DND-41 (cell line): ENCODE results near the gene OR2L3.

Source experiments
- ATAC-seq: fragments of 200-7000 bp; cut with Tn5 transposase; 3 replicates; pipeline ENCODE4 v1.9.1; 2021; ENCODE audit warnings: low read depth; ENCODE audit not compliant: insufficient read depth
- DNase-seq: peaks from one replicate; pipeline ENCODE4 v3.0.0-alpha.2; 2020
- H2AFZ ChIP-seq: 2 replicates; pipeline ENCODE4 v1.6.0; 2012; ENCODE audit warnings: low read depth, low read length
- H3K27ac ChIP-seq: 2 replicates; pipeline ENCODE4 v1.5.1; 2012; ENCODE audit warnings: low read length, inconsistent platforms
- H3K27me3 ChIP-seq: fragments of 200-600 bp; sonication (generic); 2 replicates; pipeline ENCODE4 v1.6.0; 2012; ENCODE audit warnings: low read length, mild to moderate bottlenecking, inconsistent platforms; ENCODE audit not compliant: insufficient read depth, poor library complexity
- H3K36me3 ChIP-seq: 2 replicates; pipeline ENCODE4 v1.5.1; 2012; ENCODE audit warnings: low read length, inconsistent platforms; ENCODE audit not compliant: insufficient read depth
- H3K4me1 ChIP-seq: 2 replicates; pipeline ENCODE4 v1.5.1; 2012; ENCODE audit warnings: mild to moderate bottlenecking, low read length; ENCODE audit not compliant: insufficient read depth
- H3K4me2 ChIP-seq: 2 replicates; pipeline ENCODE4 v1.6.0; 2012; ENCODE audit warnings: mild to moderate bottlenecking, moderate library complexity, low read length, inconsistent platforms; ENCODE audit not compliant: insufficient read depth
- H3K4me3 ChIP-seq, 2 experiments: fragments of 200-600 bp in 1 of 2; shearing (Covaris generic) in 1 of 2; 2 replicates each; pipeline ENCODE4 v1.5.1; 2012 to 2016; ENCODE audit warnings: inconsistent platforms in 2 of 2, low read length in 2 of 2, mild to moderate bottlenecking in 2 of 2, low read depth in 1 of 2, moderate library complexity in 1 of 2
- H3K79me2 ChIP-seq: 2 replicates; pipeline ENCODE4 v1.6.0; 2012; ENCODE audit warnings: low read length, inconsistent platforms; ENCODE audit not compliant: insufficient read depth
- H3K9ac ChIP-seq: 2 replicates; pipeline ENCODE4 v1.6.0; 2012; ENCODE audit warnings: low read depth, mild to moderate bottlenecking, inconsistent platforms, low read length, moderate library complexity
- H3K9me3 ChIP-seq: 2 replicates; pipeline ENCODE4 v1.5.1; 2012; ENCODE audit warnings: low read length, moderate library complexity, mild to moderate bottlenecking, inconsistent platforms; ENCODE audit not compliant: insufficient read depth, severe bottlenecking
- H4K20me1 ChIP-seq: 2 replicates; pipeline ENCODE4 v1.6.0; 2012; ENCODE audit warnings: low read length; ENCODE audit not compliant: insufficient read depth
- EZH2 ChIP-seq: IDR thresholded peaks from 3 replicates; pipeline ENCODE4 v1.6.1; 2012; ENCODE audit warnings: borderline replicate concordance, low read depth, mild to moderate bottlenecking, moderate library complexity, low read length, inconsistent platforms; ENCODE audit not compliant: severe bottlenecking
- TF ChIP-seq, protein P1 (sequence below): IDR thresholded peaks from 2 replicates; pipeline ENCODE4 v1.5.1; 2012; ENCODE audit warnings: borderline replicate concordance, low read length, moderate library complexity, mild to moderate bottlenecking; ENCODE audit not compliant: poor library complexity, severe bottlenecking; ENCODE audit errors: extremely low read depth

OR2L3 gene

DNA sequence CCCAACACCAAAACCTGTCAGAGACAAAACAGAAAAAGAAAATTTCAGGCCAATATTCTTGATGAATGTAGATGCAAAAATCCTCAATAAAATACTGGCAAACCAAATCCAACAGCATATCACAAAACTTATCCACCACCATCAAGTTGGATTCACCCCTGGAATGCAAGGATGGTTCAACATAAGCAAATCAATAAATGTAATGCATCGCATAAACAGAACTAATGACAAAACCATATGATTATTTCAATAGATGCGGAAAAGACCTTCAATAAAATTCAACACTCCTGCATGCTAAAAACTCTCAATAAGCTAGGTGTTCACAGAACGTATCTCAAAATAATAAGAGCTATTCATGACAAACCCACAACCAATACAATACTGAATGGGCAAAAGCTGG is 37.0 kb upstream of the OR2L3 start:
- no peaks in the 10 kb centered on the region for H3K79me2 ChIP-seq
- H4K20me1 ChIP-seq: no peaks in the 10 kb centered on the region
- no peaks in the 10 kb centered on the region for H3K36me3 ChIP-seq
- no peaks in the 10 kb centered on the region for H3K27me3 ChIP-seq
- DNase-seq (no peak), ATAC-seq (no peak)
- H2AFZ ChIP-seq: no peak overlapping the region
- no peaks in the 10 kb centered on the region for H3K9me3 ChIP-seq
- no peak overlapping the region for H3K27ac ChIP-seq
- no peak overlapping the region for H3K9ac ChIP-seq
- no peak overlapping the region for H3K4me3 ChIP-seq
- no peak overlapping the region for H3K4me2 ChIP-seq
- H3K4me1 ChIP-seq: no peaks in the 10 kb centered on the region
- no peak for TF ChIP-seq EZH2
- TF ChIP-seq, protein P1, sequence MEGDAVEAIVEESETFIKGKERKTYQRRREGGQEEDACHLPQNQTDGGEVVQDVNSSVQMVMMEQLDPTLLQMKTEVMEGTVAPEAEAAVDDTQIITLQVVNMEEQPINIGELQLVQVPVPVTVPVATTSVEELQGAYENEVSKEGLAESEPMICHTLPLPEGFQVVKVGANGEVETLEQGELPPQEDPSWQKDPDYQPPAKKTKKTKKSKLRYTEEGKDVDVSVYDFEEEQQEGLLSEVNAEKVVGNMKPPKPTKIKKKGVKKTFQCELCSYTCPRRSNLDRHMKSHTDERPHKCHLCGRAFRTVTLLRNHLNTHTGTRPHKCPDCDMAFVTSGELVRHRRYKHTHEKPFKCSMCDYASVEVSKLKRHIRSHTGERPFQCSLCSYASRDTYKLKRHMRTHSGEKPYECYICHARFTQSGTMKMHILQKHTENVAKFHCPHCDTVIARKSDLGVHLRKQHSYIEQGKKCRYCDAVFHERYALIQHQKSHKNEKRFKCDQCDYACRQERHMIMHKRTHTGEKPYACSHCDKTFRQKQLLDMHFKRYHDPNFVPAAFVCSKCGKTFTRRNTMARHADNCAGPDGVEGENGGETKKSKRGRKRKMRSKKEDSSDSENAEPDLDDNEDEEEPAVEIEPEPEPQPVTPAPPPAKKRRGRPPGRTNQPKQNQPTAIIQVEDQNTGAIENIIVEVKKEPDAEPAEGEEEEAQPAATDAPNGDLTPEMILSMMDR: no peak

GRCh38 chr1:248013229-248013710 is 33.4 kb upstream of the OR2L3 start, which contains the start of gene OR2L5:
OR2L5 (plus strand) TSS chr1:248013660; CDS start chr1:248021948, 8,288 bp downstream.
- TF ChIP-seq EZH2: no peak
- TF ChIP-seq, protein P1: no peak
- Histone ChIP-seq H3K27ac (no peak within 1 kb of the TSS), H3K9me3 (no peaks in the 10 kb centered on the region), H3K4me1 (no peaks in the 10 kb centered on the region), H3K36me3 (no peaks in the 10 kb centered on the region), H3K79me2 (no peaks in the 10 kb centered on the region), H4K20me1 (no peaks in the 10 kb centered on the region), H3K4me2 (no peak within 1 kb of the TSS), H3K27me3 (no peaks in the 10 kb centered on the region), H3K9ac (no peak within 1 kb of the TSS), H3K4me3 (no peak within 1 kb of the TSS), H2AFZ (no peak within 1 kb of the TSS)
- DNase-seq (no peak), ATAC-seq (no peak)

DNA sequence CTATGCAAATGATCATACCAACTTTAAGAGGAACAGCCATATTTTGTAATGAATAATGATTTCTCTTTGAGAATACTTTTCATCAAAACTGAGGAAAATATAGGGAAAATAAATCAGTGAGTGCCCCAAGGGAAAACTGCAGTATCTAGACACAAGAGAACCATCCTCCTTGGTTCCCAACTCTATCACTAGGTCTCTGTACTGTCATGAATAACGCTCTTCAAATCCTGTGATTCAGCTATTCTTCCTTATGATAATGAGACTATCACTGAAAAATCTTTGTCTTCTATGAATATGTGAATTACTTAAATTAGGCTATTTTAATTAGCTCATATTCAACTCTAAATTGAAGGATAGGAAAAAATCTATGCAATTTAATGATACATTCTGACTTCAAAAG is 30.8 kb upstream of the OR2L3 start:
- H4K20me1 ChIP-seq: no peaks in the 10 kb centered on the region
- H3K4me2 ChIP-seq: no peak overlapping the region
- no peaks in the 10 kb centered on the region for H3K79me2 ChIP-seq
- H3K9ac ChIP-seq: no peak overlapping the region
- no peaks in the 10 kb centered on the region for H3K9me3 ChIP-seq
- no peaks in the 10 kb centered on the region for H3K36me3 ChIP-seq
- TF ChIP-seq, protein P1: no peak
- no peak for TF ChIP-seq EZH2
- H3K27ac ChIP-seq: no peak overlapping the region
- ATAC-seq: no peak
- no peak for DNase-seq
- no peak overlapping the region for H3K4me3 ChIP-seq
- H3K27me3 ChIP-seq: no peaks in the 10 kb centered on the region
- H3K4me1 ChIP-seq: no peaks in the 10 kb centered on the region
- no peak overlapping the region for H2AFZ ChIP-seq

GRCh38 chr1:248029770-248030169 is 16.9 kb upstream of the OR2L3 start, which contains the start of gene OR2L2:
OR2L2 (plus strand) TSS chr1:248030070; CDS start chr1:248038268, 8,198 bp downstream.
- Histone ChIP-seq H3K9me3 (peaks cover 10% of the 10 kb centered on the region), H3K27ac (no peak within 1 kb of the TSS), H3K4me3 (no peak within 1 kb of the TSS), H3K79me2 (no peaks in the 10 kb centered on the region), H2AFZ (no peak within 1 kb of the TSS), H3K27me3 (no peaks in the 10 kb centered on the region), H3K9ac (no peak within 1 kb of the TSS), H4K20me1 (no peaks in the 10 kb centered on the region), H3K4me1 (no peaks in the 10 kb centered on the region), H3K36me3 (no peaks in the 10 kb centered on the region), H3K4me2 (no peak within 1 kb of the TSS)
- ATAC-seq (no peak), DNase-seq (no peak)
- TF ChIP-seq, protein P1: no peak
- no peak for TF ChIP-seq EZH2
